SK-N-SH (cell line): ENCODE measurements around the gene EAF2.

ENCODE experiments used
- JUND ChIP-seq: IDR thresholded peaks from 2 replicates; pipeline ENCODE4 v1.4.0; 2012
- MAX ChIP-seq: IDR thresholded peaks from 2 replicates; pipeline ENCODE4 v1.4.0; 2012; ENCODE audit warnings: low read depth
- POLR2AphosphoS5 ChIP-seq: IDR thresholded peaks from 2 replicates; pipeline ENCODE4 v1.6.1; 2012; ENCODE audit warnings: low read depth, low read length
- REST ChIP-seq: IDR thresholded peaks from 2 replicates; pipeline ENCODE4 v1.6.1; 2012; ENCODE audit warnings: mild to moderate bottlenecking, low read depth, low read length, moderate library complexity
- SIN3A ChIP-seq: IDR thresholded peaks from 2 replicates; pipeline ENCODE4 v1.6.1; 2012; ENCODE audit warnings: low read depth, mild to moderate bottlenecking, low read length, moderate library complexity, borderline replicate concordance
- TCF12 ChIP-seq: IDR thresholded peaks from 2 replicates; pipeline ENCODE4 v1.4.0; 2012
- TF ChIP-seq, protein P1 (sequence below): fragments of 200-600 bp; sonication (generic); IDR thresholded peaks from 2 replicates; pipeline ENCODE4 v1.6.1; 2017; ENCODE audit warnings: antibody characterized with exemption, mild to moderate bottlenecking, moderate library complexity

DNA sequence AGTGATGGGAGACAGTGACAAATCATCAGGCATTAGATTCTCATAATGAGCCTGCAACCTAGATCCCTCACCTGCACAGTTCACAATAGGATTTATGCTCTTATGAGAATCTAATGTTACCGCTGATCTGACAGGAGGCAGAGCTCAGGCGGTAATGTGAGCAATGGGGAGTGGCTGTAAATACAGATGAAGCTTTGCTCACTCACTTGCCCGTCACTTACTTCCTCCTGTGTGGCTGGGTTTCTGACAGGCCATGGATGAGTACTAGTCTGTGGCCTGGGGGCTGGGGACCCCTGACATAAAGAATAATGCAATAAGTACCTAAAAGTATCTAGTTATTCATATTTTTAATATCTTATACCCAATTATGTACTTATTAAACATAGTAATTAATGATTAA lies 15.8 kb upstream of the EAF2 start:
- TF ChIP-seq SIN3A (no peak), REST (no peak), JUND (no peak), POLR2AphosphoS5 (no peak), TCF12 (no peak), MAX (no peak)
- TF ChIP-seq, protein P1, sequence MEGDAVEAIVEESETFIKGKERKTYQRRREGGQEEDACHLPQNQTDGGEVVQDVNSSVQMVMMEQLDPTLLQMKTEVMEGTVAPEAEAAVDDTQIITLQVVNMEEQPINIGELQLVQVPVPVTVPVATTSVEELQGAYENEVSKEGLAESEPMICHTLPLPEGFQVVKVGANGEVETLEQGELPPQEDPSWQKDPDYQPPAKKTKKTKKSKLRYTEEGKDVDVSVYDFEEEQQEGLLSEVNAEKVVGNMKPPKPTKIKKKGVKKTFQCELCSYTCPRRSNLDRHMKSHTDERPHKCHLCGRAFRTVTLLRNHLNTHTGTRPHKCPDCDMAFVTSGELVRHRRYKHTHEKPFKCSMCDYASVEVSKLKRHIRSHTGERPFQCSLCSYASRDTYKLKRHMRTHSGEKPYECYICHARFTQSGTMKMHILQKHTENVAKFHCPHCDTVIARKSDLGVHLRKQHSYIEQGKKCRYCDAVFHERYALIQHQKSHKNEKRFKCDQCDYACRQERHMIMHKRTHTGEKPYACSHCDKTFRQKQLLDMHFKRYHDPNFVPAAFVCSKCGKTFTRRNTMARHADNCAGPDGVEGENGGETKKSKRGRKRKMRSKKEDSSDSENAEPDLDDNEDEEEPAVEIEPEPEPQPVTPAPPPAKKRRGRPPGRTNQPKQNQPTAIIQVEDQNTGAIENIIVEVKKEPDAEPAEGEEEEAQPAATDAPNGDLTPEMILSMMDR: no peak
